GM12878 (cell line): ENCODE results near the gene MICALL1. TPM values are rescaled to one million over a fixed set of nuclear protein-coding genes. Genes with fewer than 3 reads are reported as not detected.

Experiments used
- ATAC-seq: fragments of 200-7000 bp; cut with Tn5 transposase; 3 replicates; pipeline ENCODE4 v1.9.1; 2020; ENCODE audit warnings: mild to moderate bottlenecking, moderate library complexity
- BruUV-seq: library from RNA; stranded (reverse); fragments of 400-500 nt; replicated peaks from 2 replicates; lab custom pipeline; 2021; lab: Mats Ljungman, UMichigan
- CTCF ChIA-PET: fragments of 300-600 bp; sonication (Branson Sonifier 250); formaldehyde crosslinking; extraction: SDS; loops from one replicate; lab custom pipeline; 2021; ENCODE audit warnings: inconsistent platforms; lab: Yijun Ruan, JAX
- POLR2A ChIA-PET: fragments of 350-600 bp; formaldehyde crosslinking; extraction: SDS; loops from one replicate; lab custom pipeline; 2021; ENCODE audit warnings: inconsistent platforms; lab: Charles Lee
- RAD21 ChIA-PET: fragments of 300-600 bp; sonication (Branson Sonifier 250); formaldehyde crosslinking; loops from one replicate; lab custom pipeline; 2023; ENCODE audit warnings: antibody characterized with exemption; ENCODE audit not compliant: unreplicated experiment; lab: Charles Lee
- SMC1A ChIA-PET: fragments of 300-600 bp; sonication (Branson Sonifier 250); formaldehyde crosslinking; loops from one replicate; lab custom pipeline; 2023; ENCODE audit not compliant: unreplicated experiment, uncharacterized antibody; lab: Charles Lee
- DNase-seq: peaks from one replicate; pipeline ENCODE4 v3.0.0-alpha.2; 2011; ENCODE audit warnings: low read depth, low spot score
- FAIRE-seq: peaks from 3 replicates; lab custom pipeline; 2011; peaks lifted over from hg19 to GRCh38; lab: Jason Lieb, UNC
- H2AFZ ChIP-seq: 2 replicates; pipeline ENCODE4 v1.6.0; 2011; ENCODE audit warnings: low read depth, low read length, control low read depth; ENCODE audit not compliant: control insufficient read depth
- H3K27ac ChIP-seq: 2 replicates; pipeline ENCODE4 v1.5.1; 2011; ENCODE audit warnings: control low read depth; ENCODE audit not compliant: control insufficient read depth, insufficient read depth
- H3K27me3 ChIP-seq, 2 experiments: replicated peaks in 1 of 2; 2 replicates each; pipeline versions ENCODE4 v1.6.0 to v1.6.1; 2011; ENCODE audit warnings: low read length in 1 of 2; ENCODE audit not compliant: control insufficient read depth in 2 of 2, insufficient read depth in 2 of 2
- H3K36me3 ChIP-seq, 2 experiments: 2 replicates each; pipeline ENCODE4 v1.5.1; 2011; ENCODE audit warnings: low read length in 1 of 2; ENCODE audit not compliant: control insufficient read depth in 2 of 2, insufficient read depth in 2 of 2
- H3K4me1 ChIP-seq: 2 replicates; pipeline ENCODE4 v1.6.1; 2011; ENCODE audit warnings: mild to moderate bottlenecking, low read length, moderate library complexity, mixed read lengths; ENCODE audit not compliant: control insufficient read depth, insufficient read depth
- H3K4me2 ChIP-seq: 2 replicates; pipeline ENCODE4 v1.6.0; 2011; ENCODE audit warnings: control low read depth; ENCODE audit not compliant: control insufficient read depth, insufficient read depth
- H3K4me3 ChIP-seq: fragments of 200-600 bp; sonication (generic); 2 replicates; pipeline ENCODE4 v1.5.1; 2016
- H3K79me2 ChIP-seq: 2 replicates; pipeline ENCODE4 v1.6.0; 2011; ENCODE audit warnings: low read length; ENCODE audit not compliant: control insufficient read depth, insufficient read depth
- H3K9ac ChIP-seq: 2 replicates; pipeline ENCODE4 v1.8.0; 2011; ENCODE audit warnings: low read length, control low read depth, mixed read lengths; ENCODE audit not compliant: control insufficient read depth, insufficient read depth
- H3K9me3 ChIP-seq: replicated peaks from 3 replicates; pipeline ENCODE4 v1.5.1; 2011; ENCODE audit warnings: mild to moderate bottlenecking, low read length; ENCODE audit not compliant: control insufficient read depth, insufficient read depth
- H4K20me1 ChIP-seq: 2 replicates; pipeline ENCODE4 v1.6.0; 2011; ENCODE audit not compliant: control insufficient read depth, insufficient read depth
- EED ChIP-seq: sonication (generic); IDR thresholded peaks from 2 replicates; pipeline ENCODE4 v1.6.1; 2016; ENCODE audit warnings: antibody characterized with exemption, low read depth
- GABPA ChIP-seq: IDR thresholded peaks from 2 replicates; pipeline ENCODE4 v1.6.1; 2014; ENCODE audit warnings: antibody characterized with exemption, low read depth, mild to moderate bottlenecking, inconsistent platforms
- KLF5 ChIP-seq: fragments of 450-650 bp; IDR thresholded peaks from 2 replicates; pipeline ENCODE4 v1.6.1; 2014; ENCODE audit warnings: mild to moderate bottlenecking; ENCODE audit not compliant: partially characterized antibody
- POU2F2 ChIP-seq: IDR thresholded peaks from 3 replicates; pipeline ENCODE4 v1.6.1; 2011; ENCODE audit warnings: low read depth, mild to moderate bottlenecking, low read length, borderline replicate concordance
- ZNF207 ChIP-seq: fragments of 450-650 bp; IDR thresholded peaks from 2 replicates; pipeline ENCODE4 v1.6.1; 2014; ENCODE audit warnings: antibody characterized with exemption, mild to moderate bottlenecking, borderline replicate concordance
- WGBS: methylation state at CpG from one replicate; pipeline ENCODE4 v1.1.6; 2016; ENCODE audit warnings: low lambda C conversion rate; ENCODE audit not compliant: insufficient replicate concordance, insufficient coverage; ENCODE audit errors: missing lambda C conversion rate; 5-methylcytosine and 5-hydroxymethylcytosine counted together
- in situ Hi-C: fragments of 300-500 bp; cut with MboI; formaldehyde crosslinking; loops from 9 replicates; pipeline ENCODE4 v1.14.3; 2018; ENCODE audit warnings: mixed read lengths
- intact Hi-C: fragments of 100-400 bp; cut with micrococcal nuclease; formaldehyde crosslinking; loops from one replicate; pipeline ENCODE4 v1.14.2; 2022; ENCODE audit not compliant: unreplicated experiment
- polyA plus RNA-seq, 11 experiments: library from polyadenylated mRNA; depleted of rRNA in 4 of 11; unstranded in 6 of 11; stranded (reverse) in 5 of 11; fragments of >200 nt; fragmentation: Nextera tagmentation in 4 of 11; fragmentation: Illumina TruSeq in 1 of 11; extraction: Ambion mirVana in 4 of 11; extraction: Trizol in 1 of 11; gene quantifications; 1 replicate in 1 of 11; 2 replicates in 10 of 11; pipeline versions ENCODE4 v1.2.1 to v1.2.3, GENCODE V29; 2011 to 2016; ENCODE audit warnings: inconsistent platforms in 2 of 11, missing spikeins in 2 of 11, low read depth in 1 of 11
- total RNA-seq, 4 experiments: library from RNA; depleted of rRNA in 3 of 4; stranded (reverse); fragments of >200 nt in 3 of 4; fragmentation: Illumina TruSeq in 1 of 4; extraction: Trizol in 1 of 4; gene quantifications; 2 replicates each; pipeline versions ENCODE4 v1.2.1 to v1.2.3, GENCODE V29; 2013 to 2021
- TF ChIP-seq, protein P1 (sequence below): IDR thresholded peaks from 2 replicates; pipeline ENCODE4 v1.6.1; 2011; ENCODE audit warnings: borderline replicate concordance, low read depth, mild to moderate bottlenecking, moderate library complexity, low read length; ENCODE audit not compliant: insufficient read depth, poor library complexity, severe bottlenecking
- TF ChIP-seq, protein P2 (sequence below): fragments of 450-650 bp; IDR thresholded peaks from 2 replicates; pipeline ENCODE4 v1.6.1; 2017; ENCODE audit warnings: borderline replicate concordance
- TF ChIP-seq, protein P3 (sequence below): fragments of 150-350 bp; IDR thresholded peaks from 2 replicates; pipeline ENCODE4 v1.6.1; 2014; ENCODE audit warnings: mild to moderate bottlenecking, low read depth, low read length

MICALL1 gene
- total and polyA plus RNA-seq, 10 of the 15 experiments (the other 5 are each of a cell fraction or from before 2014, with no cell fraction given): 0.72 to 30.7 (median 7.8) TPM

DNA sequence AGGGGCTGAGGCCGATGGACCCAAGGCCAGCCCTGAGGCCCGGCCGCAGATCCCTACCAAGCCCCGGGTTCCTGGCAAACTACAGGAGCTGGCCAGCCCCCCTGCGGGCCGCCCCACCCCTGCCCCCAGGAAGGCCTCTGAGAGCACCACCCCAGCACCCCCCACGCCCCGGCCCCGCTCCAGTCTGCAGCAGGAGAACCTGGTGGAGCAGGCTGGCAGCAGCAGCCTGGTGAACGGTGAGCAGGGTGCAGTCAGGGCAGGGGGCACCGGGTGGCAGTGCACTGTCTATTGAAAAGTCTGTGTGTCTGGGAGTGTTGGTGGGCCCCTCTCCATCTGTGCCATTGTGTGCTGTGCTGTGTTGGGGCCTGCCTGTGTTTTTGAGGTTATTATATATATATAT lies 16.1 kb downstream of the MICALL1 start (continued):
- TF ChIP-seq, protein P1, sequence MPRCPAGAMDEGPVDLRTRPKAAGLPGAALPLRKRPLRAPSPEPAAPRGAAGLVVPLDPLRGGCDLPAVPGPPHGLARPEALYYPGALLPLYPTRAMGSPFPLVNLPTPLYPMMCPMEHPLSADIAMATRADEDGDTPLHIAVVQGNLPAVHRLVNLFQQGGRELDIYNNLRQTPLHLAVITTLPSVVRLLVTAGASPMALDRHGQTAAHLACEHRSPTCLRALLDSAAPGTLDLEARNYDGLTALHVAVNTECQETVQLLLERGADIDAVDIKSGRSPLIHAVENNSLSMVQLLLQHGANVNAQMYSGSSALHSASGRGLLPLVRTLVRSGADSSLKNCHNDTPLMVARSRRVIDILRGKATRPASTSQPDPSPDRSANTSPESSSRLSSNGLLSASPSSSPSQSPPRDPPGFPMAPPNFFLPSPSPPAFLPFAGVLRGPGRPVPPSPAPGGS: no peak
- no peak for TF ChIP-seq EED

DNA sequence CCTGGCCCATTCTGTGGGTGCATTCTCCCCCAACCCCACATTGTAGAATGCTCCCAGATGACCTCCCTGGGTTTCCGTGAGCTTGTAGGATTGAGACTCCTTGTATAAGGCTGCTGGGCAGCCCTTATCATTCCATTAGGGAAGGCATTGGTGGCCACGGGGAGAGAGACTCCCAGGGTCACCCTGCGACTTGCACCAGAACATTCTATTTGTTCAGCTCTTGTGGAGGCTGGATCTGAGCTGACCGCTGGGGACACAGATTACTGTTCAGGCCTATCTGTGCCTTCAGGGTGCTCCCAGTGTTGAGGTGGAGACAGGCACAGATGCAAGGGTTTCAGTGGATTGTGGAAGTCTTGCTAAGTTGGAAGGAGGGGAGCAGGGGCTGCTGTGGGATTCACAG lies 17.8 kb downstream of the MICALL1 start:
- FAIRE-seq (no peak), DNase-seq (no peak), ATAC-seq (no peak)
- intact Hi-C loops (no loop called here), in situ Hi-C loops (no loop called here)
- Histone ChIP-seq H3K4me2 (no peak overlapping the region), H3K27me3 (no peaks in the 10 kb centered on the region), H3K36me3 (peaks cover 3 to 6% of the 10 kb centered on the region in 2 experiments; a peak in 3 of 4 replicates), H3K4me3 (no peak overlapping the region), H2AFZ (no peak overlapping the region), H4K20me1 (no peaks in the 10 kb centered on the region), H3K4me1 (no peaks in the 10 kb centered on the region), H3K9me3 (no peaks in the 10 kb centered on the region), H3K79me2 (no peaks in the 10 kb centered on the region), H3K9ac (no peak overlapping the region), H3K27ac (no peak overlapping the region)
- ChIA-PET POLR2A (interaction anchor here (0.5 kb wide), 1 partner anchor 38 kb away, joined by 6 read pairs; no protein-coding TSS in a partner anchor), RAD21 (no interaction called here), SMC1A (no interaction called here), CTCF (interaction anchor here (1.4 kb wide), 1 partner anchor 49 kb away, joined by 3 read pairs; no protein-coding TSS in a partner anchor)
- 87% methylated on average over 4 of the region's 4 CpGs for WGBS
- TF ChIP-seq POU2F2: no peak
- TF ChIP-seq KLF5: no peak
- TF ChIP-seq GABPA: no peak
- TF ChIP-seq, protein P2, sequence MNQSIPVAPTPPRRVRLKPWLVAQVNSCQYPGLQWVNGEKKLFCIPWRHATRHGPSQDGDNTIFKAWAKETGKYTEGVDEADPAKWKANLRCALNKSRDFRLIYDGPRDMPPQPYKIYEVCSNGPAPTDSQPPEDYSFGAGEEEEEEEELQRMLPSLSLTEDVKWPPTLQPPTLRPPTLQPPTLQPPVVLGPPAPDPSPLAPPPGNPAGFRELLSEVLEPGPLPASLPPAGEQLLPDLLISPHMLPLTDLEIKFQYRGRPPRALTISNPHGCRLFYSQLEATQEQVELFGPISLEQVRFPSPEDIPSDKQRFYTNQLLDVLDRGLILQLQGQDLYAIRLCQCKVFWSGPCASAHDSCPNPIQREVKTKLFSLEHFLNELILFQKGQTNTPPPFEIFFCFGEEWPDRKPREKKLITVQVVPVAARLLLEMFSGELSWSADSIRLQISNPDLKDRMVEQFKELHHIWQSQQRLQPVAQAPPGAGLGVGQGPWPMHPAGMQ: no peak
- TF ChIP-seq, protein P3, sequence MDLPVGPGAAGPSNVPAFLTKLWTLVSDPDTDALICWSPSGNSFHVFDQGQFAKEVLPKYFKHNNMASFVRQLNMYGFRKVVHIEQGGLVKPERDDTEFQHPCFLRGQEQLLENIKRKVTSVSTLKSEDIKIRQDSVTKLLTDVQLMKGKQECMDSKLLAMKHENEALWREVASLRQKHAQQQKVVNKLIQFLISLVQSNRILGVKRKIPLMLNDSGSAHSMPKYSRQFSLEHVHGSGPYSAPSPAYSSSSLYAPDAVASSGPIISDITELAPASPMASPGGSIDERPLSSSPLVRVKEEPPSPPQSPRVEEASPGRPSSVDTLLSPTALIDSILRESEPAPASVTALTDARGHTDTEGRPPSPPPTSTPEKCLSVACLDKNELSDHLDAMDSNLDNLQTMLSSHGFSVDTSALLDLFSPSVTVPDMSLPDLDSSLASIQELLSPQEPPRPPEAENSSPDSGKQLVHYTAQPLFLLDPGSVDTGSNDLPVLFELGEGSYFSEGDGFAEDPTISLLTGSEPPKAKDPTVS: no peak
- no peak for TF ChIP-seq ZNF207
- no TSS peak for BruUV-seq
